Karpas-422 (cell line): ENCODE measurements around the gene NVL. TPM values are rescaled to one million over a fixed set of nuclear protein-coding genes. Genes with fewer than 3 reads are reported as not detected.

Experiments
- DNase-seq: peaks from one replicate; pipeline ENCODE4 v3.0.0-alpha.2; 2015
- H2AFZ ChIP-seq: fragments of 200-600 bp; sonication (generic); 2 replicates; pipeline ENCODE4 v1.6.1; 2014; ENCODE audit warnings: antibody characterized with exemption, low read length, mixed read lengths
- H3K27ac ChIP-seq: fragments of 200-600 bp; sonication (generic); 2 replicates; pipeline ENCODE4 v1.5.1; 2014; ENCODE audit warnings: mild to moderate bottlenecking, low read length, moderate library complexity
- H3K27me3 ChIP-seq: fragments of 200-600 bp; sonication (generic); 2 replicates; pipeline ENCODE4 v1.6.1; 2014; ENCODE audit warnings: low read length, mixed read lengths
- H3K36me3 ChIP-seq: fragments of 200-600 bp; sonication (generic); 2 replicates; pipeline ENCODE4 v1.6.1; 2014; ENCODE audit warnings: low read length, mixed read lengths; ENCODE audit not compliant: insufficient read depth
- H3K4me1 ChIP-seq: fragments of 200-600 bp; sonication (generic); 2 replicates; pipeline ENCODE4 v1.6.1; 2014; ENCODE audit warnings: mild to moderate bottlenecking, low read length, mixed read lengths
- H3K4me2 ChIP-seq: fragments of 200-600 bp; sonication (generic); 2 replicates; pipeline ENCODE4 v1.6.1; 2014; ENCODE audit warnings: low read length, low read depth, mild to moderate bottlenecking; ENCODE audit not compliant: poor library complexity, severe bottlenecking
- H3K4me3 ChIP-seq: fragments of 200-600 bp; sonication (generic); 2 replicates; pipeline ENCODE4 v1.5.1; 2014; ENCODE audit warnings: mild to moderate bottlenecking, antibody characterized with exemption, low read length, mixed read lengths
- H3K79me2 ChIP-seq: fragments of 200-600 bp; sonication (generic); 2 replicates; pipeline ENCODE4 v1.6.1; 2014; ENCODE audit warnings: mild to moderate bottlenecking, low read length, mixed read lengths
- H3K9ac ChIP-seq: fragments of 200-600 bp; sonication (generic); 2 replicates; pipeline ENCODE4 v1.6.0; 2014; ENCODE audit warnings: low read length
- H3K9me2 ChIP-seq: fragments of 200-600 bp; sonication (generic), shearing (Covaris generic); replicated peaks from 2 replicates; pipeline ENCODE4 v1.6.0; 2014; ENCODE audit warnings: mild to moderate bottlenecking, low read length, moderate library complexity; ENCODE audit not compliant: insufficient read depth
- H3K9me3 ChIP-seq: fragments of 300-700, 200-600 bp; sonication (generic); 2 replicates; pipeline ENCODE4 v1.6.1; 2014; ENCODE audit warnings: low read length, mixed read lengths
- H4K20me1 ChIP-seq: fragments of 200-600 bp; sonication (generic); 2 replicates; pipeline ENCODE4 v1.6.1; 2014; ENCODE audit warnings: mild to moderate bottlenecking, antibody characterized with exemption, low read length, low read depth; ENCODE audit not compliant: insufficient read depth
- total RNA-seq: library from RNA; depleted of rRNA; stranded (reverse); fragments of >200 nt; shearing (Covaris generic); gene quantifications from 2 replicates; pipeline ENCODE4 v1.2.3, GENCODE V29; 2014; ENCODE audit warnings: low replicate concordance

The NVL gene
- total RNA-seq, 1 experiment from 2014 or later, result 27.1 TPM

DNA sequence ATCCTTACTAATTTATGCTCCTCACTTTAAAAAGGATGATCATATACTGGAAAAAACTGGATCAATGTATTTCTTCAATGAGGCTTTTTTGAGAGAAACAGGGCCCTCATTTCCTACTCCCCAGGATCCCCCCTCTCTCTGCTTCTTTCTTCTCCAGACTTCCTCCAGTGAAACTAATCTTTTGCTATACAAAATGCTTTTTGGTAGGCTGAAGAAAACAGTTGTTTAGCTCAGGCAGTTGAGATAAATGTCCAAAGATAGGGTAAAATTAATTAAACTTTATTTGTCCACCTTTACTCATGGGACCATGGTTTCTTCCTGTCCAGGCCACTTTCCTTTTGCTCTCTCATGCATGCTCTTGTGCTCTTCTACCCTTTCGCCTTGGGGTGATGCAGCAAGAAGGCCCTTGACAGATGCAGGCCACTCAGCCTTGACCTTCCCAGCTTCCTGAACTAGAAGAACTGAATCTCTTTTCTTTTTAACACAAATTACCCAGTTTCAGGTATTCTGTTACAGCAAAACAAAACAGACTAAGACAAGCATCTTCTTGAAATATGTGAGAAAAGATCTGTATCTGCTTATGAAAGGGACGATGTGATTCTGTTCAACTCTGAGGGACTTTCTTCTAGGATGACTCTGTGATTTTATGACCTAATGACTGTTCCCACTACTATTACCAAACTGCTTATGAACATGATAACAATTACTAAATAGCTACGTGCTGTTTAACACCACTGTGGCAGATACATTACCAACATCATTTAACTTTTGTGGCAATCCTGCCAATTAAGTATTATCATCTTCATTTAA is 63.7 kb downstream of the NVL start:
- DNase-seq, result no peak
- Histone ChIP-seq H3K4me1 (peaks cover 9% of the 10 kb centered on the region), H3K4me3 (no peak overlapping the region), H3K9me3 (no peaks in the 10 kb centered on the region), H3K9ac (no peak overlapping the region), H3K79me2 (no peaks in the 10 kb centered on the region), H3K4me2 (no peak overlapping the region), H3K9me2 (no peaks in the 10 kb centered on the region), H2AFZ (no peak overlapping the region), H3K27ac (no peak overlapping the region), H4K20me1 (no peaks in the 10 kb centered on the region), H3K27me3 (no peaks in the 10 kb centered on the region), H3K36me3 (peaks cover 24% of the 10 kb centered on the region)

DNA sequence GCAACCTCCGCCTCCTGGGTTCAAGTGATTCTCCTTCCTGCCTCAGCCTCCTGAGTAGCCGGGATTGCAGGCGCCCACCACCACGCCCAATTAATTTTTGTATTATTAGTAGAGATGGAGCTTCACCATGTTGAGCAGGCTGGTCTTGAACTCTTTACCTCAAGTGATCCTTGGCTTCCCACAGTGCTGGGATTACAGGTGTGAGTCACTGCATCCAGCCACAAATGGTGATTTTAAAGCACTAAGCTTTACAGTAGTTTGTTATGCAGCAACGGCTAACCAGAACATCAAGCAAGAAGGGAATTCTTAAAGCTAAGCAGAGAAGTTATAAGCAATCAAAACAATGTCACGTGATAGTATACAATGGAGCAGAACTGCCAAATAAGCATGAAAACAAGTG is 65.7 kb downstream of the NVL start:
- H3K4me2 ChIP-seq, result no peak overlapping the region
- H3K4me3 ChIP-seq, result no peak overlapping the region
- H4K20me1 ChIP-seq, result no peaks in the 10 kb centered on the region
- H3K9ac ChIP-seq, result no peak overlapping the region
- H3K9me3 ChIP-seq, result no peaks in the 10 kb centered on the region
- H3K36me3 ChIP-seq, result peaks cover 14% of the 10 kb centered on the region; the same call in 1 of the 2 replicates
- H3K9me2 ChIP-seq, result no peaks in the 10 kb centered on the region
- no peak overlapping the region for H2AFZ ChIP-seq
- H3K27ac ChIP-seq, result no peak overlapping the region
- peaks cover 9% of the 10 kb centered on the region for H3K4me1 ChIP-seq
- no peaks in the 10 kb centered on the region for H3K27me3 ChIP-seq
- no peak for DNase-seq
- H3K79me2 ChIP-seq, result no peaks in the 10 kb centered on the region

DNA sequence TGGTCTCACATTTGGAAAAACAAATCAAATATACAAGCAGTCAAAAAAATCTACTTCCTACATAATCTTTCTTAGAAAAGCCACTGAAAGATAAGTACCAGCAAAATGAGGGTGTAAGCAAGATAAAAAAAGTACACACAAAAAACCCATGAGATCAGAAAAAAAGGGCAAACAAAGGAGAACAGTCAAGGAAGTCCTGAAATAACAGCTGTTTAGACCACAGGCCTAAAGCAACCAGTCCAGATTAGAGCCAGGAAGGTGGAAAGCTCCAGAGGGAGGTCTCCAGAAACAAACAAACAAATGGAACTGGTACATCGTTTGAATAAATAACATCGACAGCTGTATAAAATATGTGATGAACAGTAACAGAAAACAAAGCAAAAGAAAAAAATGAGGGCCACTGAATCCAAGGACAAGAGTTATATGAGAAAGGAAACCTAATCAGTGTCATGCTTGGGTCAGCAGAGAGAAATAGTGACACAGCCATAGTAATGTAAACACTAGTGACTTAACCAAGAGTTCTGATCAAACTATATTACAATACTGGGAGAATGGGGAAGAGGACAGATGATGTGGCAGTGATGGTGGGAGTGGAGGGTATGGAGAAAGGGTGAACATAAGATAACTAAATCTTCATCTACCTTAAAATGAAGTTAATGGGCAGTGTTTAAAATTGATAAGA is 67.5 kb downstream of the NVL start:
- H3K36me3 ChIP-seq, result peaks cover 16% of the 10 kb centered on the region; the same call in 1 of the 2 replicates
- H3K79me2 ChIP-seq, result no peaks in the 10 kb centered on the region
- H3K4me1 ChIP-seq, result peaks cover under 1% of the 10 kb centered on the region
- no peak overlapping the region for H3K27ac ChIP-seq
- H3K9ac ChIP-seq, result no peak overlapping the region
- no peak for DNase-seq
- H3K27me3 ChIP-seq, result no peaks in the 10 kb centered on the region
- no peak overlapping the region for H3K4me3 ChIP-seq
- H3K9me3 ChIP-seq, result no peaks in the 10 kb centered on the region
- H2AFZ ChIP-seq, result no peak overlapping the region
- H3K4me2 ChIP-seq, result no peak overlapping the region
- no peaks in the 10 kb centered on the region for H4K20me1 ChIP-seq
- no peaks in the 10 kb centered on the region for H3K9me2 ChIP-seq

DNA sequence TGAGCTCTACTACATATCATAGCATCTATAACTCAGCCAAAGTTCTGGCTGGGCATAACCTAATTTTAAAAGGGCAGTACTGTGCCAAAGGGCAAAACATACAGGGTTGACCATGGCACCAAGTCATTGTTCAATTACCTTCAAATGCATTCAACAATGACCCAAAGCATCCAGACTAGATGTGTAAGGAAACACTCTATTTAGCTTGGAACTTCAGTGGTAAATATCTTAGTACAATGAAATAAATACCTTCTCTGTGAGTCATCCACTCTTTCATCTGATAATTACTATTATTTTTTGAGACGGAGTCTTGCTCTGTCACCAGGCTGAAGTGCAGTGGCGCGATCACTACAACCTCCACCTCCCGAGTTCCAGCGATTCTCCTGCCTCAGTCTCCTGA is 70.0 kb downstream of the NVL start:
- H3K9ac ChIP-seq, result no peak overlapping the region
- H3K27ac ChIP-seq, result no peak overlapping the region
- 0 out of 2 replicates have a peak, but pooled peaks cover 3% of the 10 kb centered on the region for H3K79me2 ChIP-seq
- no peaks in the 10 kb centered on the region for H4K20me1 ChIP-seq
- H2AFZ ChIP-seq, result no peak overlapping the region
- no peaks in the 10 kb centered on the region for H3K4me1 ChIP-seq
- H3K4me2 ChIP-seq, result no peak overlapping the region
- no peak for DNase-seq
- peaks cover 17% of the 10 kb centered on the region; the same call in 1 of the 2 replicates for H3K36me3 ChIP-seq
- no peak overlapping the region for H3K4me3 ChIP-seq
- no peaks in the 10 kb centered on the region for H3K27me3 ChIP-seq
- no peaks in the 10 kb centered on the region for H3K9me2 ChIP-seq
- no peaks in the 10 kb centered on the region for H3K9me3 ChIP-seq

DNA sequence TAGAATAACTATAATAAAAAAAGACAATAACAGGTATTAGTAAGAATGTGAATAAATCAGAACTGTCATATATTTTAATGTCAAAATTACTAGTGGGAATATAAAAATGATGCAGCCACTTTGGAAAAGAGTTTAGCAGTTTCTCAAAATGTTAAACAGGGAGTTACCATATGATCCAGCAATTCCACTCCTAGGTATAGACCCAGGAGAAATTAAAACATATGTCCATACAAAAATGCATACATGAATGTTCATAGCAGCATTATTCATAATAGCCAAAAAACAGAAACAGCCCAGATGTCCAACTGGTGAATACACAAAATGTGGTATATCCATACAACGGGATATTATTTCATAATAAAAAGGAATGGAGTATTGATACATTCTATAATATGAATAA is 71.6 kb downstream of the NVL start:
- no peak for DNase-seq
- Histone ChIP-seq H3K4me2 (no peak overlapping the region), H3K9ac (no peak overlapping the region), H3K9me2 (no peaks in the 10 kb centered on the region), H2AFZ (no peak overlapping the region), H3K36me3 (peaks cover 17% of the 10 kb centered on the region; the same call in 1 of the 2 replicates), H3K4me3 (no peak overlapping the region), H3K27ac (no peak overlapping the region), H3K9me3 (no peaks in the 10 kb centered on the region), H3K4me1 (peaks cover 3% of the 10 kb centered on the region; the same call in 1 of the 2 replicates), H3K79me2 (0 out of 2 replicates have a peak, but pooled peaks cover 3% of the 10 kb centered on the region), H4K20me1 (no peaks in the 10 kb centered on the region), H3K27me3 (no peaks in the 10 kb centered on the region)

DNA sequence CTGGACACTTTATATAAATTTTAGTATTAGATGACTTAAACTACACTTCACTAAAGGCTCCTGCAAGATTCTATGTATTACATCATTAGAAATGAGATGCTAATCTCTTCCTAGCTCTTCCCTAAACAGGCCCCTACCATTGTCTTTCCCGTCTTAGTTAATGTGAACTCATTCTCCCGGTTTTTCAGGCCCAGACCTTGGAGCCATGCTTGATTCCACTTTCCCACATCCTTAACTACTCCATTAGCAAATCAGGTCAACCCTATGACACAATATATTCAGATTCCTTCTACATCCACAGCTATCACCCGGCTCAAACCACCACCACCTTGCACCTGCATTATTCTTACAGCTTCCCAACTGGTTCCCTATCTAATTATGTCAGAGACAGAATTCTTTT is 73.3 kb downstream of the NVL start:
- Histone ChIP-seq H3K4me1 (peaks cover 3% of the 10 kb centered on the region; the same call in 1 of the 2 replicates), H3K27ac (no peak overlapping the region), H3K4me2 (no peak overlapping the region), H3K36me3 (peaks cover 14% of the 10 kb centered on the region; the same call in 1 of the 2 replicates), H4K20me1 (no peaks in the 10 kb centered on the region), H3K4me3 (no peak overlapping the region), H3K9ac (no peak overlapping the region), H3K27me3 (no peaks in the 10 kb centered on the region), H3K79me2 (0 out of 2 replicates have a peak, but pooled peaks cover 3% of the 10 kb centered on the region), H3K9me2 (no peaks in the 10 kb centered on the region), H3K9me3 (no peaks in the 10 kb centered on the region), H2AFZ (no peak overlapping the region)
- no peak for DNase-seq

DNA sequence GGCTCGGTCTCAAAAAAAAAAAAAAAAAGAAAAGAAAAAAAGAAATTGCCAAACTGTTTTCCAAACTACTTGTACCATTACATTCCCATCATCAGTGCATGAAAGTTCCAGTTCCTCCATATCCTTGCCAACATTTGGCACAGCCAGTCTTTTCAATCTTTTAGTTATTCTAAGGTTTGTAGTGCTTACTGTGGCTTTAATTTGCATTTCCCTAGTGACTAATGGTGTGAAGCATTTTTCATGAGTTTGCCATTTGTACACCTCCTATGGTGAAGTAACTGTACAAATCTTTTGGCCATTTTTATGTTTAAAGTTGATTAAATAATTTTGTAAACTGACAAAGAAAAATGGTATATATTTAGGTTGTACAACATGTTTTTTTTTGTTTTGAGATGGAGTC is 76.3 kb downstream of the NVL start:
- no peak for DNase-seq
- Histone ChIP-seq H3K9me3 (no peaks in the 10 kb centered on the region), H4K20me1 (no peaks in the 10 kb centered on the region), H3K27me3 (no peaks in the 10 kb centered on the region), H3K79me2 (0 out of 2 replicates have a peak, but pooled peaks cover 3% of the 10 kb centered on the region), H3K9ac (no peak overlapping the region), H2AFZ (no peak overlapping the region), H3K9me2 (no peaks in the 10 kb centered on the region), H3K4me2 (no peak overlapping the region), H3K4me3 (no peak overlapping the region), H3K36me3 (peaks cover 11% of the 10 kb centered on the region; the same call in 1 of the 2 replicates), H3K27ac (no peak overlapping the region), H3K4me1 (peaks cover 3% of the 10 kb centered on the region; the same call in 1 of the 2 replicates)

DNA sequence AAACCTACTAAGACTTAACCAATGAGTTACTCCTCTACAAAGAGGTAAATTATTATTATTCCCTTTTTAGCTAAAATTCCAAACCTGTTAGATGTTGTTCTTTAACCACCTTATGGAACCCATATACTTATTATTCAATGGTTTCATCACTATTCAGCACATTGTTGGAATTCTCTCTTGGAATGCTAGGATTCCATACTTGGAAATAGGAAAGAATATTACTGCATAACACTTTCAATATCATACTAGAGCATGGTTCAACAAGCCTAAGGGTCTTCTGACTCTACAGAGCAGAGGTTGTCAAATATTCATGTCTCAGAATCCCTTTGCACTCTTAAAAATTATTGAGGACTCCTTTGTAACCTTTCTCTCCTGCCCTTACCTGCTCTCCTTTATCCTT is 77.5 kb downstream of the NVL start:
- H3K79me2 ChIP-seq, result 0 out of 2 replicates have a peak, but pooled peaks cover 3% of the 10 kb centered on the region
- H3K4me2 ChIP-seq, result no peak overlapping the region
- no peaks in the 10 kb centered on the region for H3K27me3 ChIP-seq
- no peak overlapping the region for H2AFZ ChIP-seq
- H3K9me2 ChIP-seq, result no peaks in the 10 kb centered on the region
- no peaks in the 10 kb centered on the region for H3K9me3 ChIP-seq
- H3K4me1 ChIP-seq, result peaks cover 3% of the 10 kb centered on the region; the same call in 1 of the 2 replicates
- no peaks in the 10 kb centered on the region for H4K20me1 ChIP-seq
- no peak overlapping the region for H3K9ac ChIP-seq
- no peak for DNase-seq
- H3K36me3 ChIP-seq, result peaks cover 5% of the 10 kb centered on the region; the same call in 1 of the 2 replicates
- H3K4me3 ChIP-seq, result no peak overlapping the region
- no peak overlapping the region for H3K27ac ChIP-seq
